ENCODE results near the gene CREB3.

The CREB3 gene

GRCh38 chr9:35723908-35724307 is 8.6 kb upstream of the CREB3 start:
- no peak for TF ChIP-seq CTCF (IDR thresholded peaks at IDR 0.05; ENCODE audit: insufficient read depth, low read depth, low read length, missing control alignments)
- no peak overlapping the region for H3K4me3 ChIP-seq (ENCODE audit: low read depth, low read length)
- no peak for DNase-seq (ENCODE audit: low read depth)

GRCh38 chr9:35725362-35725761 is 7.1 kb upstream of the CREB3 start:
- TF ChIP-seq CTCF (IDR thresholded peaks at IDR 0.05; ENCODE audit: insufficient read depth, low read depth, low read length, missing control alignments), result no peak
- no peak for DNase-seq (ENCODE audit: low read depth)
- H3K4me3 ChIP-seq (ENCODE audit: low read depth, low read length), result no peak overlapping the region

GRCh38 chr9:35726931-35727330 is 5.5 kb upstream of the CREB3 start:
- DNase-seq (ENCODE audit: low read depth), result peak; percentile 78
- H3K4me3 ChIP-seq (ENCODE audit: low read depth, low read length), result no peak overlapping the region
- TF ChIP-seq CTCF (IDR thresholded peaks at IDR 0.05; ENCODE audit: insufficient read depth, low read depth, low read length, missing control alignments), result peak; percentile 29

GRCh38 chr9:35727676-35728040 is 4.8 kb upstream of the CREB3 start:
- peak; percentile 18 for DNase-seq (ENCODE audit: low read depth)
- peak overlapping the region; percentile 67 for H3K4me3 ChIP-seq (ENCODE audit: low read depth, low read length)
- TF ChIP-seq CTCF (IDR thresholded peaks at IDR 0.05; ENCODE audit: insufficient read depth, low read depth, low read length, missing control alignments), result no peak

GRCh38 chr9:35728041-35728971 is 4.2 kb upstream of the CREB3 start:
- peak; percentile 87 for DNase-seq (ENCODE audit: low read depth)
- no peak for TF ChIP-seq CTCF (IDR thresholded peaks at IDR 0.05; ENCODE audit: insufficient read depth, low read depth, low read length, missing control alignments)
- H3K4me3 ChIP-seq (ENCODE audit: low read depth, low read length), result peak overlapping the region; percentile 67

- TF ChIP-seq CTCF (IDR thresholded peaks at IDR 0.05; ENCODE audit: insufficient read depth, low read depth, low read length, missing control alignments), result no peak
- peak overlapping the region; percentile 67 for H3K4me3 ChIP-seq (ENCODE audit: low read depth, low read length)
- DNase-seq (ENCODE audit: low read depth), result peak; percentile 16
Observed at GRCh38 chr9:35729101-35729500, 3.4 kb upstream of the CREB3 start.

Data from GM12865 (cell line).